Measurements from ENCODE around the gene SMAD7.

Gene SMAD7

DNA sequence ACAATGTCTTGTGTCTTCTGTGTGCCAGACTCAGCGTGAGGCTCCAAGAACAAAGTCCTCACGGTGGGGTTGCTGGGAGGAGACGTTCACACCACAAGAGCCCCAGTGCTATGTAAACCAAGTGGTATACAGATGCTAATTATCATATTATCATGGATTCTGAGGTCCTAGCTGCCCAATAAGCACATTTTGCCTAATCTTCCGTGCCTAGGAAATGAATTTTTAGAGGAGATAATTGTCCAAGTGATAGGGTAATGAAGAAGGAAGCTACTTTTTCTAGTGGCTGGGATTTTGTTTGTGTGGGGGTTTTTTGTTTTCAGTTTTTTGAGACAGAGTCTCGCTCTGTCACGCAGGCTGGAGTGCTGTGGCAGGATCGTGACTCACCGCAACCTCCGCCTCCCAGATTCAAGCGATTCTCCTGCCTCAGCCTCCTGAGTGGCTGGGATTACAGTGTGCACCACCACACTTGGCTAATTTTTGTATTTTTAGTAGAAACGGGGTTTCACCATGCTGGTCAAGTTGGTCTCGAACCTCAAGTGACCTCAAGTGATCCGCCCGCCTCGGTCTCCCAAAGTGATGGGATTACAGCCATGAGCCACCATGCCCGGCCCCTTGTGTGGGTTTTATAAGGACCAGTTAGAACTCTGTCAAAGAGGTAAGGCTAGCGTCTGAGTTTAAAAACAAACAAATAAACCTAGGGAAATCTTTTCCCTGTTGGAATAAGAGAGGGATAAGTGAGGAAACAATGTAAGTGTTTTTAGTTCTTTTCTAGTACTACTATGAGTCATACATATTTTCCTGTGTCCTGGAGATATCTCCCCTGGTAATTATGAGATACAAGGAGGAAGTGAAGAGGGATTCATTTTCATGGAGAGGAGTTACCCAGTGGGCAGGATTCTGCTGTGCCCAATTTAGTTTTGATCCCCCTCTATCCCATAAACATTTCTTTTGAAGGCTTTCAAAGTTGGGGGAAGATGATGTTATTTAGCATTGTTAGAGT lies 9.5 kb upstream of the SMAD7 start:
- no peak for DNase-seq

GRCh38 chr18:48959551-48959920 lies 8.8 kb upstream of the SMAD7 start:
- no peak for DNase-seq

DNA sequence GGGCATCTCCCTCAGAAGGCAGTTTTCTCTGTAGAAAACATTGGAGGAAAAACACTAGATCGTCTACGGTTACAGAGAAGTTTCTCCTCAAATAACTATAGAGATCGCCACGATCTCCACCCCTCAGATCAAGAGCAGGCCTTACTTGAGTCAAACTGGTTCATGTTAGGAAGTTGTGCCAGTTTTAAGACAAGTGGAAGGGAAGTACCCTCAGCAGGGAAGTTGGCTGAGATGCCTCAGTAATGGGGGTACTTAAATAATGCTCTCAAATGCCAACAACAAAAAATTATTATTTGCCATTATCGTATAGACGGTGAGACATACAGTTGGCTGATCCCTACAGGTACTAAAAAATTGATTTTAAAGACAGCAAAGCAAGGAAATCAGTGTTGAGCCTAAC lies 8.2 kb upstream of the SMAD7 start:
- no peak for DNase-seq

- no peak for DNase-seq
Observed at GRCh38 chr18:48957616-48958015, 6.9 kb upstream of the SMAD7 start.

- DNase-seq = no peak
Observed at GRCh38 chr18:48957136-48957535, 6.4 kb upstream of the SMAD7 start.

DNA sequence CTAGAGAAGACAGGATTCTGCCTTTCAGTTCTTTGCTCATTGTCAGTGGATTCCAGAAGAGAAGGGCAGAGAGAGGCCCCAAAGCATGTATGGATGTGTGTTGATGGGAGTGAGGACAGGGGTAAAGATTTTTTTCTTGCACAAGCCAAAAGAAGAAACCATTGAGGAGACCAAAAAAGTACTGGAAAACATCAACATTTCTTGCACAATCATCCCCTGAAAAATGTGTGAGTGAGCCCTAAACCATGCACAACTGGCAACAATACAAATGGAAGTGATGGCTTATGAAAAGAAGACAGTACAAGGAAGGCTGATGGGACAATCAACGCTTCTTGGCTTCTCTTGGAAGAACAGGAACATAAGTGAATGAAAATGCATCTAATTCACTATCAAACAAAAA lies 5.6 kb upstream of the SMAD7 start:
- no peak for DNase-seq

DNA sequence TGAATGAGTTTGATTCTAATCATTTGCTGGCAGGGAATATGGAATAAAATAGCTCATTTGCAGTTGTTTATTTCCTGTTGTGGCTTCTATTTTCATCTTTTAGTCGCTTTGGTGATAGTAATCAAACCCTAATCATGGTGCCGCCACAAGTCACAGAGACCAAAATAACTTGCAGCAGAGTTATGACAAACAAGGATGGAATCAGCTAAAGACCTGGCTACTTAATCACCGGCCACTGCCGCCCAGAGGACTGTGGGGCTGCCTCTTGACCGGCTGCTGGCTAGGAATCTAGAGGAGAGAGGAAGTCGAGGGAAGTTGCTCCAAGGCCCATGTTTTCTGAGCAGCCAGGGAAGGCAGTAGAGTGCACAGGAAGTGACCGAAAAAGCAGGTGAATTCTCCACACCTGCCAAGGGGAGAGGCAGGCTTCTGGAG lies 5.1 kb upstream of the SMAD7 start:
- DNase-seq = peak; percentile 44

DNA sequence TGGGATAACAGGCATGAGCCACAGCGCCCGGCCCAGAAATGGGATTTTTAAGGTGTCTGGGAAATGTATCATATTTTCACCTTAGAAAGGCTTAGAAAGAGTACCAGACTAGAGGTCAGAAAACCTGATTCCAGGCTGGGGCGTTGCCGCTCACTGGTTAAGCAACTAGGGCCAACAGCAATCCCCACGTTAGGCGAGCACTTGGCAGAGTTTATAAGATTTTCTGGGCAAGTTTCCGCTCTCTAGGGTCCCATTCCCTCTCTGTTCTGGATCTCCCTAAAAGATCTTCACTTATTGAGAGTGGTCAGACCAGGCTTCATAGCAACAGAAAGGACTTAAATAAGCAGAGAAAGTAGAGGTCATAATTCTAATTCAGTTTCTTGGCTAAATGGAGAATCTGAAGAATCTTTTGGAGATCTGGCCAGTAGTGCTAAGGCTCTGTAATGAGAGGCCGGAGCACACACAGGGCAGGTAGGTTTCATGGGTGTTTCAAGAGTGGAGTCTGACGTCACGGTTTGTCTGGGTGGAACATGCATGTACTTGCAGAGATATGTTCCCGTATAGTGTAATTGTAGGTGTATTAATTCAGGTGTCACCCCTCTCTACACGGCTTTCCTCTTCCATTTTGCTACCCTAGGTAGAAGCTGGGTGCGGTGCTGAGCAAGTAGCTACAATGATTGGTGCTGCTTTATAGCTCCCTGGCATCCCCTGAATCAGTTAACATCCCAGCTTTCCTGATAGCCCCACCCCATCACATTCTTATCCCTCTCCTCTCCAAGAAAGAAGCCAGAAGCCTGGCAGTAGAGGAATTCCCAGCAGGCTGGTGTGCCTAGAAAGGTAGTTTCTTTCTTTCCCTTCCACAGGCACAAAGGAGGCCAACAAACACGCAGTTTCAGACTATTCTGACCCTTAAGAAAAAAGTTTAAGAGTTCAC lies 4.4 kb upstream of the SMAD7 start:
- no peak for DNase-seq

DNA sequence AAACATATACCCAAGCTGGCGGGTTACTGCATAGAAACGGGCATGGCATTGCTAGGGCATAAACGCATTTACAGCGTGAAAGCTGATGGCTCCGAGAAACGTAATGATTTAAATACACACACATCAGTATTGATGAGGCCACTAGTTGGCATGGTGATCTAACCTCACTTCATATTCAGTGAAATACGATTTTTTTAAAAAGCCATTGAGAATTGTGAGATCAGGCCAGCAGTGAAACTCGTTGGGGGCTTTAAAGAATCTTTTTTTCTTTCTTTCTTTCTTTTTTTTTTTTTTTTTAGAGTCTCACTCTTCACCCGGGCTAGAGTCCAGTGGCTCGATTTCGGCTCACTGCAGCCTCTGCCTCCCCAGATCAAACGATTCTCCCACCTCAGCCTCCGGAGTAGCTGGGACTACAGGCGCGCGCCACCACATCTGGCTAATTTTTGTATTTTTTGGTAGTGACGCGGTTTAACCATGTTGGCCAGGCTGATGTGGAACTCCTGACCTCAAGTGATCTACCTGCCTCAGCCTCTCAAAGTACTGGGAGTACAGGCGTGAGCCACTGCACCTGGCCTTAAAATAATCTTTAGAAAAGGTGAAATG lies 2.4 kb upstream of the SMAD7 start:
- DNase-seq = peak; percentile 70

GRCh38 chr18:48952287-48953103 lies 1.7 kb upstream of the SMAD7 start:
- DNase-seq = no peak

- DNase-seq = peak; percentile 76
Observed at GRCh38 chr18:48951448-48952286, 902 bp upstream of the SMAD7 start.

DNA sequence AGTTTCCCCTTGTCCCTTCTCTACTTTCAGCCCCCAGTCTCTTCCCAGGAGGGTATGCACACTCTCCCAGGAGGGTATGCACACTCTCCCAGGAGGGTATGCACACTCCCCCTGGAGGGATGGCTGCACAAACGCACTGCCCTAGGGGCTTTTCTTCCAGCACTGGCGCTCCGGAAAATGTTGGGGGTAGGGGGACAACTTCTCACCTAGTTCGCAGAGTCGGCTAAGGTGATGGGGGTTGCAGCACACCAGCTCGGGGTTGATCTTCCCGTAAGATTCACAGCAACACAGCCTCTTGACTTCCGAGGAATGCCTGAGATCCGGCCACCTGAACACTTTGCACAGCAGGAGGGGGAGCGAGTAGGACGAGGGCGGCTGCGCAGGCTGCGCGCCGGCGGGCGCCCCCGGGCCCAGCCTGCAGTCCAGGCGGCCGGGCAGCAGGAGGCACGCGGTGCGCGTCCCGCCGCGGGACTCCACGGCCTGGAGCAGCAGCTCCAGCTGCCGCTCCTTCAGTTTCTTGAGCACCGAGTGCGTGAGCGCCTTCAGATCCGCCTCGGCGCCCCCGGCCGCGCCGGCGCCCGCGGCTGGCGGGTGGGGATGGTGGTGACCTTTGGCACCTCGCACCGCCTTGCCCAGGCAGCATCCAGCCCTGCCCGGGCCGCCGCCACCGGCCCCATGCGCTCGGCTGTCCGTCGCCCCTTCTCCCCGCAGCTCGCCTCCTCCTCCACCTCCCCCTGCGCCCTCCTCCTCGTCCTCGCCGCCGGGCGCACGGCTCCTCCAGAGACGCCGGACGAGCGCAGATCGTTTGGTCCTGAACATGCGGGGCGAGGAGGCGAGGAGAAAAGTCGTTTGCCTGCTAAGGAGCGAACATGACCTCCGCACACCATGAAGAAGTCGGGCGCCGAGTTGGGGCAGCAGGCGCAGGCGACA lies 894 bp downstream of the SMAD7 start:
- no peak for DNase-seq

GRCh38 chr18:48949050-48949605 lies 1.6 kb downstream of the SMAD7 start:
- DNase-seq = peak; percentile 64

- DNase-seq = peak; percentile 45
Observed at GRCh38 chr18:48948112-48949049, 2.4 kb downstream of the SMAD7 start.

DNA sequence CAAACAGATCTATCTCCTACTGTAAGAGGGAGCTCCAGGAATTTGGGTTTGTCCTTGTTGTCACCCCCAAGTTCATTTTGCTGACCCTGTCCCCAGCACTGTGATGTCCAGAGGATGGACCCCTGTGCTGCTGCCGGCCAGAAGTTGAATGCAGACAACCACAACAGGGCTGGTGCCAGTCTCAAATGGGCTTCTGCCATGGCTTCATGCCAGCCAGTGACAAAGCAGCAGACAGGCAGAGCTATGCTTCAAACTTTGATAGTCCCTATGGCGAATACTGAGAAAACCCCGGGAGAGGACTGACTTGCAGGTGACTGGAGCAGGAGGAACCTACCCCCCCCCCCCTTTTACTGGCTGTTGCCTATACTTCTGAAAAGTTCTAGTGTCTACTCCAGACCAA lies 3.2 kb downstream of the SMAD7 start:
- no peak for DNase-seq

DNA sequence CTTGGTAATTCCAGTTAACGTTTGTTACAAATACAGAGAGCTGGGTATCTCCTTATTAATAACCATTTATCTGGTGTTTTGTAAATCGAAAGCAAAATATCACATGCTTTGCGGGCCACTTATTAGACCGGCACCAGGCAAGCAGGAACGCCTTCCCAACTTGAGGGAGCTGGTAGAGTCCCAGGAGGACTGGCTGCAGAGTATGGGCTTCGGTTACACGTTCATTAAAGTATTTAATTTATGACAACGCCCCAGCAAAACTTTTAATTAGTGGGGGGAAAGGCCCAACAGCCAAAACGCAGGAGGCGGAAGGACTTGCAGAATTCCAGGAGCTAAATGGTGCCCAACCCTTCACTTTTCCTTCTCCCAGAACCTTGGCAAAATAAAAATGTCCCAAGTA lies 3.7 kb downstream of the SMAD7 start:
- DNase-seq = no peak

DNA sequence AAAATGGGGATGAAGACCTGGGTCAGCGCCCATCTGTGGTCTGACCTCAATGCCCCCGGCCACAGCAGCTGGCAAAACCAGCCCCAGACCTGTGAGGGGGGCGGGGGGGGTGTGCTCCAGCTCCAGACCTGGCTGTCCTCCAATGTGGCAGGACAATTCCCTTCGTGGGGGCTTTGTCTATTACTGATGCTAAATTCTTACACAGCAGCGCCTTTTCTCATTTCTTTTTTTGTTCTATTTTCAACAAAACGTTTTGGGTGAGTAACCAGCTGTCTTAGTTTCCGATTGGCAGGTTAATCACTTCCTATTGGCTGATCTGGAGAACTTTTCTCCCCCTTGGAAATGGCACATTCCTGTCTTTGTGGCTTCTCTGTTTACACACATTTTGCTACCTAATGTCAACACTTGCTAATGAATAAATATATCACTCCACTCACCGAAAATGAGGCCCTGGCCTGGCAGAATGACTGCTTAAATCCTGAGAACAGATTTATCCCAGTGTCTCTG lies 4.4 kb downstream of the SMAD7 start:
- no peak for DNase-seq

DNA sequence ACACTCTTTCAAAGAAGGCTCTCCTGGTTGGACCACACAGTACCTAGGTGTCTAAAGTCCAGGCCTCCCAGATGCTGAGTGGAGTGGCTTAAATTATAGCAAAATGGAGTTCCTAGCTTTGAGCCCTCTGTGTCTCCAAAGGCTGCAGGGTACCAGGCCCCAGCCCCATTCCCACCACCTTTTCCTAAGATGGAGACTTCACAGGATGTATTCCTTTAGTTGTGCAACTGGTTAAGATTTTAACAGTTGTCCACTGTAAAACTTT lies 4.9 kb downstream of the SMAD7 start:
- DNase-seq = no peak

DNA sequence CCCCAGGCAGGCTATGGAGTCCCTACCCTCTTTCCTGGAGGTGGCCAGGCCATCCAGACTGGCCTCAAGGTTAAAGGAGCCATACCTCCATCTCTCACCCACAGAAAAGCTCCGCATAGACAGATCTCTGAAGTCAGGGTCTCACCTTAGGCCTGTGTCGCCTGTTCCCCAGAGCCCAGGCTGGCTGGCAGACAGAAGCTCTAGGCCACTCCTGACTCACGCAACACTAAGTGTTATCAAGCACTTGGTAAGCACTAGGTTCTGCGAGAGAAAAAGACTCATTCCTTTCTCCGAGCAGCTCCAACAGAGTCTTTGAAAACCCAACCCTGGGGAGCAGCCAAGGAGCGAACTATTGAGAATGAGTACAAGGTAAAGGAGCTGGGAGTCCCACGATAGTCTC lies 6.1 kb downstream of the SMAD7 start:
- DNase-seq = no peak

Measured in central memory CD4-positive, alpha-beta T cell (primary cell).